MM.1S (cell line): Measurements from ENCODE around the gene RABGAP1L.

ENCODE experiments used
- CTCF ChIP-seq: fragments of 300-600 bp; sonication (generic); IDR thresholded peaks from 2 replicates; pipeline ENCODE4 v1.5.1; 2016; ENCODE audit warnings: antibody characterized with exemption, low read length, mixed read lengths
- EZH2 ChIP-seq: fragments of 300-600 bp; sonication (generic); optimal IDR thresholded peaks from 2 replicates; pipeline ENCODE3; 2017; ENCODE audit warnings: low read depth, mild to moderate bottlenecking, antibody characterized with exemption, low read length, mixed read lengths
- EZH2phosphoT487 ChIP-seq: fragments of 300-600 bp; sonication (generic); IDR thresholded peaks from 2 replicates; pipeline ENCODE4 v1.6.1; 2018; ENCODE audit warnings: antibody characterized with exemption, low read length

DNA sequence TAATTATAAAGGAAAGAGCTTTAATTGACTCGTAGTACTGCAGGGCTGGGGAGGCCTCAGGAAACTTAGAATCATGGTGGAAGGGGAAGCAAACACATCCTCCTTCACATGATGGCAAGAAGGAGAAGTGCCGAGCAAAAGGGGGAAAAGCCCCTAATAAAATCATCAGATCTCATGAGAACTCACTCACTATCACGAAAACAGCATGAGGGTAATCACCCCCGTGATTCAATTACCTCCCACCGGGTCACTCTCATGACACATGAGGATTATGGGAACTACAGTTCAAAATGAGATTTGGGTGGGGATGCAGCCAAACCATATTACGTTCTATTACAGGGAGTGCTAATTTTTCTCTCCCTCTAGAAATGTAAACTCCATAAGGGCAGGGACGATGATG is 878.1 kb downstream of the RABGAP1L start:
- TF ChIP-seq EZH2 (no peak), CTCF (no peak), EZH2phosphoT487 (no peak)
